Measurements from ENCODE around the gene ADCY7. TPM values are rescaled to one million over a fixed set of nuclear protein-coding genes. Genes with fewer than 3 reads are reported as not detected.

ADCY7 gene
- total RNA-seq, 1 donor from 2014 or later, result 18.6 TPM

GRCh38 chr16:50298591-50299507, 32.5 kb downstream of the ADCY7 start:
- DNase-seq (ENCODE audit: low spot score), result peak; percentile 35

DNA sequence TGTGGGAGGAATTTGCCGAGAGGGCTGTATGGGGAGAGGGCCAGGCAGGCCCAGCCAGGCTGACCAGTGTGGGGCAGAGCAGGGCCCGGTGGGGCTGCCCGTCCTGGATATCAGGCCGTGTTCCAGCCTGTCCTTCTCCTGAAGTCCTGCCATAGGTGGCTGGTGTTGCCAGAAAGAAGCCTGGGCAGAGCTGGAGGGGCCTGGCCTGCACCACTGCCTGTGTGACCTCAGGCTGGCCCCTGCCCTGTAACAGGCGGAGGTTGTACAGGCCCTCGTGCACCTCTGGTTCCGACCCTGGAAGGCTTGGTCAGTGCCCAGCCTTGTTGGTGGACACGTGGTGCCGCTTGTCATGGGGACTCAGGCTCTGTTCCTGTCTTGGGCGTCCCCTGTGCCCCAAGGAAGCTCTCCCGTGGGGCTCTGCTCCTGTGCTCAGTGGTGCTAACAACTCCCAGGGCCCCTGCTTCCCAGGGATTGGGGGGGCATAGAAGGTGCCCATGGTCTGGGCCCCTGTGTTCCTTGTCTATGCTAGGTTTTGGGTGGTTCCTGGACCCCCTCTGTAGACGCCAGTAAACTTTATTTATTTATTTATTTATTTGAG, 33.3 kb downstream of the ADCY7 start:
- DNase-seq (ENCODE audit: low spot score), result peak; percentile 40

GRCh38 chr16:50300942-50301625, 34.7 kb downstream of the ADCY7 start:
- peak; percentile 38 for DNase-seq (ENCODE audit: low spot score)

DNA sequence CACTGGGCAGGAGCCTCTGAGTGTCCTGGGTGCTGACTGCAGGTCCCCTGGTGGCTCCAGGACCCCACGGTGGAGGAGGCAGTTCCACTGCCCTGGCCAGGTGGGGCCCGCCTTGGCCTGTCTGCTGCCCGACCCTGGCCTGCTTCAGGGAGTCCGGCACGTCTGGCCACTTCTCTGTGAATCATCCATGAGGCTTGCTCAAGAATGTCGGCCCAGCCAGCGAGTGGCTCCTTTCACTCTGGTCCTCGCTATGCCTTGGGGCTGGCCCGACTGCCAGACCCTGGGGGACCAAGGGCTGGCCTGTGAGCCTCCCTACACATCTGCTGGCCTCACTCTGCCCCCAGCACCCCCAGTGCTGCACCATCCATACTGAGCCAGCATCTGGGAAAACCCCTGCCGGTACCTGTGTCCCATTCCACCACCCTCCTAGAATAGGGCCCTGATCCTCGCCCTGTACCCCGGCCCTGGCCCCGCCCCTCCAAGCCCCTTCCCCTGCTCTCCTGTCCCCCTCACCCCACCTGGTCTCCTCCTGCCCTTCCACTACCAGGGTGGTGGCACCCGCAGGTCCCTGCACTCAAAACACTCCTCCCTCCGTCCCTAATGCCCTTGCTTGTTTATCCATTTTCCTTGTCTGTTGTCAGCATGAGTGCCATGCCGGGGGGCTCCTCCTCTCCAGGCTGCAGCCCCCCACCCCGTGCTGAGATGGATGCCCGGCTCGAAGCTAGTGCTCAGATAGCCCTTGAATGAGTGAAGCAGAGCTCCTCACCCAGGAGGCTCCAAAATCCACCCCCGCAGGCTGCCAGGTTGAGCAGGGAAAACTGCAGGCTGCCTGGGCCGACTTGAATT, 35.5 kb downstream of the ADCY7 start:
- DNase-seq (ENCODE audit: low spot score), result peak; percentile 48

- DNase-seq (ENCODE audit: low spot score), result no peak
Observed at GRCh38 chr16:50302472-50303005, 36.2 kb downstream of the ADCY7 start.

DNA sequence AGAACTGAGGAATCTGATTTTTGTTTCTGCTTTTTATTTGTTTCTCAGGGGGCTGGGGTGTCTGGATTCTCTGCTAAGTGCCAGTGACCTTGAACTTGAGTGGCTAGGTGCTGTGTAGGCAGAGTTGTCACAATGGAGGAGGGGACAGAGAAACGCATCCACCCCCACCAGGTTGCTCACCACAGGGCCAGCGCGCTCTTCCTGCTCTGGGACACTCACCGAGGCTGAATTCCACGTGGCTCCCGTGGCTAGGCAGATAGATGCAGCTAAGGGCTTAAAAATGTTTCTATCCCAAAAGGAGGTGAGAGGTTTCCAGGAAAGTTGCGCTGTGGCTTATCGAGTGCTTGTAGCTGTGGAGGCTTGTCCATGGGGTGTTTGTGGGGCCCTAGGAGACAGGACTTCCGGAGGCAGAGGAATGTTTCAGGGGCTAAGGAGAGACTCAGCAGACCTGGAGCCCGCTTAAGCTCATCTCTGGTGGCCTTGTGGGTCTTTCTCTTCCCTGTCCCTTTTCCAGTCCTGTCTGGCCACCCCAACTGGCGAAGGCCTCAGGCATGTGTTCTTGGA, 36.8 kb downstream of the ADCY7 start:
- DNase-seq (ENCODE audit: low spot score), result peak; percentile 41

DNA sequence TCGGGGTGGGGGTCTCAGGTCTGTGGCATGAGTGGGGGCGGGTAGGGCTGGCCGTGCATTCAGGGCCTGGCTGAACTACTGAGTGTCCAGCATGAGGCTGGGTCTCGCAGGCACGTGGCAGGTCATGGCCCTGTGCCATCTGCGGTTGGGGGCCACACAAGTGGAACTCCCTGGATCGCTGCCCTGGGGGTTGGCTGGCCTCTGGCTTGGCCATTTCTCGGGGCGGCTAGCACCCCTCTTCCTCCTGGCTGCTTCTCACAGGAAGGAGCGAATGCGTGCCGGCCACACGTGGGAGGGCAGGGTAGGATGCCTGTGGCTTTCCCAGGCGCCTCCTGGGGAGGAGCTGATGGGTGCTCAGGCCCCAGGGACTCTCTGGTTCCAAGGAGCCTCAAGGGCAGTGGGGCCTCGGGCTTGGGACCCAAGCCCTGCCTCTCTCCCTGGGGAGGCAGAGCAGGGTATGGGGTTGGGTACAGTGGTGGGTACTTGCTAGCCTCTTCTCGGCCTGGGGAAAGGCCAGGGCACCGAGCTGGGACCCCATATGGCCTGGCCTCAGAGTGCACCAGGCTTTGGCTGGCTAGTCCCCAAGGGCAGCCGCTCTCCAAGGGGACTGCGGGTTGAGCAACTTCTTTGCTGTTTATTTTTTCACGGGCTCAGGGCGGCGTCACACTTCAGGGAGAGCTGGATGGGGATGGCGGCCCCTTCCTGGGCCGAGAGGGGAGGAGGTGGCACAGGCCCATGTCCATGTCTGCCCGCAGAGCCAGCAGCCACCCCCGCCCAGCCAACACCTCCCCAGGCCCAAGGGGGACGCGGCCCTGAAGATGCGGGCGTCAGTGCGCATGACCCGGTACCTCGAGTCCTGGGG, 37.5 kb downstream of the ADCY7 start:
- DNase-seq (ENCODE audit: low spot score), result peak; percentile 59

DNA sequence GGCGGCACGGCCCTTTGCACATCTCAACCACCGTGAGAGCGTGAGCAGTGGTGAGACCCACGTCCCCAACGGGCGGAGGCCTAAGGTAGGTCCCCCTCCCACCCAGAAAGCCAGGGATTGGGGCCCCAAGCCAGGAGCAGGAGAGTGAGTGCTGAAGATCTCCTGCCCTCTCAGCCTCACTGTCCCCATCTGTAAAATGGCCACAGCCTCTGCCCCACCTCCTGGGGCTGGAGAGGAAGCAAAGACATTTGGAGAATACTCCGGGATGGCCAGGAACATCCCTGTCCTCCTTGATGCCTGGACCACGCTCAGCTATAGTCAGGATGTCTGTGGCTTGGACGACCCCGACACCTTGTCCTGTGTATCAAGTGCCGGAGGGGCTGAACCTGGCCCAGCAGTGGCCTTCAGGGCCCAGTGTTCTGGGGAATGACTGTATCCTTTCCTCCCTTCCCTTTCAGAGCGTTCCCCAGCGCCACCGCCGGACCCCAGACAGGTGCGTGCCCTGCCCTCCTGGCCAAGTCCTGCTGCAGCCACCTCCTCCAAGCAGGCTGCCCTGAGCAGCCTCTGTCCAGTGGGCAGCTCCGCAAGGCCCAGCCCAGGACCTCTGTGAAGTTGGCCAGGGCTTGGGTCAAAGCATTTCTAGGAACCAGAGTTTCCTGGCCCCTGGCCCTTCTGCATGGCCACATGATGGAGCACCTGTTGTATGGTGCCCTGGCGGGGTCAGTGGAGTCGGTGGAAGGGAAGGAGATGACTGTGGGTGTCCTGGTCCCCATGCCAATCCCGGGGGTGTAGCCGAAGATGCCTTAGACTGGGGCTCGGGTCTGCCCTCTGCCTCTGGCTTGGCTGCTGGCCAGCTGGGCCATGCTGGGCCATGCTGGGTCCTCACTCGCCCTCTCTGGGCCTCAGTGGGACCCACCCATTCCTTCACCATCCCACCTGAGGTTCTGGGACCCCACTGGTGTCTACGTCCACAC, 38.4 kb downstream of the ADCY7 start:
- peak; percentile 41 for DNase-seq (ENCODE audit: low spot score)

- peak; percentile 40 for DNase-seq (ENCODE audit: low spot score)
Observed at GRCh38 chr16:50305441-50306061, 39.2 kb downstream of the ADCY7 start.

GRCh38 chr16:50306287-50306686, 39.9 kb downstream of the ADCY7 start:
- peak; percentile 35 for DNase-seq (ENCODE audit: low spot score)

DNA sequence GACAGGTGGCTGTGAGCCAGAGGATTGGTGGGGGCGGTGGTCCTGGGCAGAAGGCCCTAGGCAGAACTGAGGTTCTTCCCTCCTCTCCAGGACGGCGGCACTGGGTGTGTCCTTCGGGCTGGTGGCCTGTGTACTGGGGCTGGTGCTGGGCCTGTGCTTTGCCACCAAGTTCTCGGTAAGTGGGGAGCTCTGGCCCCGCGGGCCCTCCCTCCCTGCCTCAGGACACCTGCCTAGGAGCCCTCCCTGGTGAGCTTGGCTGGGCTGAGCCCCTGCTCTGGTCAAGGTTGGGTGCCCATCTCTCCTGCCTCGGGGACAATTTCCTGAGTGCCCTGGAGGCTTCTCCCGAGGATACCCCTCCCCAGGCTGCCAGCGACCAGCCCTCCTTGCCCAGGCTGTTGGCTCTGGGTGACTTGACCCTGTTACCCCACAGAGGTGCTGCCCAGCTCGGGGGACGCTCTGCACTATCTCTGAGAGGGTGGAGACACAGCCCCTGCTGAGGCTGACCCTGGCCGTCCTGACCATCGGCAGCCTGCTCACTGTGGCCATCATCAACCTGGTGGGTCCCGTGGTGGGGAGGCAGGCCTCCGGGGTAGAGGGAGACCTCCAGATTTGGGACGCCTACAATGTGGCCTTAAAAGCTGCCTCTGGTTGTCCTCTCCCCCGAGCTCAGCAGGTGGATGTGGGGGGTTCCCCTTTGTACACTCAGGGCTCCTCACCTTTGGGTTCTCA, 42.0 kb downstream of the ADCY7 start:
- peak; percentile 37 for DNase-seq (ENCODE audit: low spot score)

GRCh38 chr16:50309156-50309526, 42.8 kb downstream of the ADCY7 start:
- DNase-seq (ENCODE audit: low spot score), result peak; percentile 40

GRCh38 chr16:50309527-50310307, 43.4 kb downstream of the ADCY7 start:
- DNase-seq (ENCODE audit: low spot score), result peak; percentile 41

DNA sequence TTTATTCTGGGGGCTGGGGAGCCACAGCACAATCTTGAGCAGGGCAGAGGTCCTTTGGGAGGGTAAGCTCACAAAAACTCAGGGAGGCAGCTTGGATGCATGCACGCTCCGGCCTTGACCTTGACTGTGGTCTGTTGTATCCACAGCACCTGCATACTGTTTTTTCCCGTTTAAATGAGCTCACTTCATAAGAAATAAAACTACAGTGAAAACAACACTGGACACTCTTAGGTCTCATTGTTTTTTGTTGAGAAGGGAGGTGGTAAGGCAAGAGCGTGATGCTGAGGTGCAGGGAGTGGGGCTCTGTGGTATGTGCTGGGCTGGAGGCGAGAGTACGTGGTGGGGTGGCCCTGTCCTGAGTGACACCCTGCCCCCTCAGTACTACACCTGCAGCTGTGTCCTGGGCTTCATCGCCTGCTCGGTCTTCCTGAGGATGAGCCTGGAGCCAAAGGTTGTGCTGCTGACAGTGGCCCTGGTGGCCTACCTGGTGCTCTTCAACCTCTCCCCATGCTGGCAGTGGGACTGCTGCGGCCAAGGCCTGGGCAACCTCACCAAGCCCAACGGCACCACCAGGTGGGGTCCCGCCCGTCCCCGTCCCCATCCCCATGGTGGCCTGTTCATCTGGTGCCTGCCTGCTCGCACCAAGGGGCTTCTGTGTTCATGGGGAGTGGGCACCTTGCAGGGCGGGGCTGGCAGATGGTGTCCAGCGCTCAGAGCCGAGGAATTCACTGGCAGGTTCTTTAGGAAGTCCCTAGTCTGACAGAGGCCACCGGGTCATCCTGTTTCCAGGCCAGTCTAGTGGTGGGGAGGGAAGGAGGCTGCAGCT, 44.2 kb downstream of the ADCY7 start:
- peak; percentile 37 for DNase-seq (ENCODE audit: low spot score)

DNA sequence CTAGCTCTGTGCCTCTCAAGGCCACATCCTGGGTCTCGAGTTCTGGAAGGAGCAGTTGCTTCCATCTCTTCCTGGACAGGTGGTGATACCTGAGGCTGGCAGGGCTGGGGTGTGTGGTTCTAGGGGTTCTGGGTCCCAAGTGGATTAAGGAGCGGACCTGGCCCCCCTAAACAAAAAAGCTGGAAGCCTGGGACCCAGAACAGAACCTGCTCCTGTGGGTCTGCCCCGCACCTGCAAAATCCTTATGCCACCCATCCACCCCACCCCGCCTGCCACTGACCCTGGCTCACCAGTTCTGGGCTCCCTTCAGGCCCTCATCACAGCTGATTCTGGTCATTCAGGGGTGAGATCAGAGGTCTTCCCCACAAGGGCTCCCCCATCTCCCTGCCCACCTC, 44.8 kb downstream of the ADCY7 start:
- peak; percentile 34 for DNase-seq (ENCODE audit: low spot score)
